HUES64 (cell line): ENCODE data around the gene ZNF665.
"Not testable (repeated sequence)": the region's sequence is repeated elsewhere in the genome, so short reads cannot be mapped to it uniquely, and the experiment has no call there.

Experiments
- H3K27ac ChIP-seq: 2 replicates; pipeline ENCODE4 v1.7.0; 2013; ENCODE audit warnings: low read depth, low read length, inconsistent platforms
- H3K27me3 ChIP-seq: 2 replicates; pipeline ENCODE4 v1.6.1; 2013; ENCODE audit warnings: mild to moderate bottlenecking, low read length; ENCODE audit not compliant: insufficient read depth
- H3K36me3 ChIP-seq: 2 replicates; pipeline ENCODE4 v1.6.1; 2013; ENCODE audit warnings: mild to moderate bottlenecking, low read length; ENCODE audit not compliant: insufficient read depth
- H3K4me1 ChIP-seq: 2 replicates; pipeline ENCODE4 v1.6.1; 2013; ENCODE audit warnings: mild to moderate bottlenecking, low read length, moderate library complexity; ENCODE audit not compliant: insufficient read depth
- H3K4me3 ChIP-seq: 2 replicates; pipeline ENCODE4 v1.5.1; 2013; ENCODE audit warnings: mild to moderate bottlenecking, low read length, moderate library complexity
- H3K9ac ChIP-seq: 2 replicates; pipeline ENCODE4 v1.6.1; 2013; ENCODE audit warnings: mild to moderate bottlenecking, low read depth, low read length
- H3K9me3 ChIP-seq: 2 replicates; pipeline ENCODE4 v1.6.1; 2013; ENCODE audit warnings: low read depth, low read length; ENCODE audit not compliant: insufficient read depth
- WGBS: fragments of 150-250, 120-280 bp; methylation state at CpG from one replicate; pipeline ENCODE4 v1.1.7; 2013; ENCODE audit warnings: missing lambda C conversion rate; 5-methylcytosine and 5-hydroxymethylcytosine counted together

The ZNF665 gene

DNA sequence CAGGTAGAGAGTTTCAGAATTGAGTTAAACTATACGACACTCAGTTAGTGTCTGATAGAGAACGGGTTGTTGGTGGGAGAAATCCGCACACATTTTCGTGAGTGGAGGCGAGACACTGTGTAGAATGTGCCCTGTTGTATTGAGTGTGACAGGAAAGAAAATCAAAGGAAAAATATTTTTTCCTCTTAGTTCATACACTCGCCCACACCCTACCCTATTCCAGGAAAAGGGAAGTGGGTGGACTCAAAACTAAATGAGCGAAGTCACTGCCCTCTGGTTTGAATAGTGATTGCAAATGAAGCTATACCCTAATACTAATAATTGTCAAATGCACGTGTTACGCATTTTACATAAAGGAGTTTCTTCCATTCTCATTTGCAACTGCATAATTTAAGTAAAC is 36.3 kb downstream of the ZNF665 start:
- Histone ChIP-seq H3K9me3 (no peaks in the 10 kb centered on the region; the same call in 1 of the 2 replicates), H3K4me3 (no peak overlapping the region), H3K36me3 (peaks cover 16% of the 10 kb centered on the region), H3K27me3 (0 out of 2 replicates have a peak, but pooled peaks cover 4% of the 10 kb centered on the region), H3K27ac (no peak overlapping the region), H3K4me1 (peaks cover 6% of the 10 kb centered on the region; the same call in 1 of the 2 replicates), H3K9ac (no peak overlapping the region)
- WGBS, result 94% methylated on average over 8 of the region's 9 CpGs

DNA sequence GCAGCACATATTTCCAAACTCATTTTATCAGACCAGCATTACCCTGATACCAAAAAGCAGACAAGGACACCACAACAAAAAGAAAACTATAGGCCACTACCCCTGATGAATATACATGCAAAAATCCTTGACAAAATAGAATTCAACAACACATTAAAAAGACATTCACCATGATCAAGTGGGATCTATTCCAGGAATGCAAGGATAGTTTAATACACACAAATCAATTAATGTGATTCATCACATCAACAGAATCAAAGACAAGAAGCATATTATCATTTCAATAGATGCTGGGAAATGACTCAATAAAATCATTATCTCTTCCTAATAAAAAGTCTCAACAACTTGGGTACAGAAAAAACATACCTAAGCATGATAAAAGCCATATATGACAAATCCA is 45.5 kb downstream of the ZNF665 start:
- Histone ChIP-seq H3K27me3 (no peaks in the 10 kb centered on the region), H3K9ac (no peak overlapping the region), H3K9me3 (peaks cover 46% of the 10 kb centered on the region), H3K4me3 (no peak overlapping the region), H3K4me1 (no peaks in the 10 kb centered on the region), H3K27ac (no peak overlapping the region), H3K36me3 (peaks cover 71% of the 10 kb centered on the region)

DNA sequence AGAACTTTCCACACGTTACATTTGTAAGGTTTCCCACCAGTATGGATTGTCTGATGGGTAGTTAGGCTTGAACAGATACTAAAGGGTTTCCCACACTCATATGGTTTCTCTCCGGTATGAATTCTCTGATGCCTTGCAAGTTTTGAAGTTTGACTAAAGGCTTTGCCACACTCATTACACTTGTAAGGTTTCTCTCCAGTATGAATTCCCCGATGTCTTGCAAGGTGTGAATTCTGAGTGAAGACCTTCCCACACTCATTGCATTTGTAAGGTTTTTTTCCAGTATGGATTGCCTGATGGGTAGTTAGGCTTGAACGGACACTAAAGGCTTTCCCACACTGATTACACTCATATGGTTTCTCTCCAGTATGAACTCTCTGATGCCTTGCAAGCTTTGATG is 52.8 kb downstream of the ZNF665 start:
- peaks cover 59% of the 10 kb centered on the region for H3K9me3 ChIP-seq
- no peak overlapping the region for H3K4me3 ChIP-seq
- H3K9ac ChIP-seq, result no peak overlapping the region
- WGBS, result 98% methylated on average over 3 of the region's 4 CpGs
- peaks cover 47% of the 10 kb centered on the region for H3K36me3 ChIP-seq
- no peak overlapping the region for H3K27ac ChIP-seq
- H3K27me3 ChIP-seq, result no peaks in the 10 kb centered on the region
- no peaks in the 10 kb centered on the region for H3K4me1 ChIP-seq

DNA sequence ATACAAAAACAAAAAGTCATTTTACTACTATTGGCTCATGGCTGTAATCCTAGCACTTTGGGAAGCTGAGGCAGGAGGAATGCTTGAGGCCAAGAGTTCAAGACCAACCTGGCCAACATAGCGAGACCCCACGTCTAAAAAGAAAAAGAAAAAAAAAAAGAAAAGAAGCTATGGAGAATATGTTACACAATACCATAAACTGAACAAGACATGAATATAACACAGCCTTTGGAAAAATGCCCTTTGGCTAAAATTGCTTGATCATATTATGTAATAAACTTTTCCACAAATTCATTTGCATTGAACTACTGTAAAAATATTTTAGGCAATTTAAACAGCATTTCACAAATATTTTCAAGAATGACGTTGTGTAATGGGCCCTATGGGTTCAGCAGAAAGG is 56.7 kb downstream of the ZNF665 start:
- peaks cover 30% of the 10 kb centered on the region for H3K9me3 ChIP-seq
- no peak overlapping the region for H3K9ac ChIP-seq
- WGBS, result 95% methylated on average over 2 of the region's 3 CpGs
- peaks cover 15% of the 10 kb centered on the region for H3K36me3 ChIP-seq
- H3K27ac ChIP-seq, result no peak overlapping the region
- H3K4me1 ChIP-seq, result peaks cover 12% of the 10 kb centered on the region
- peaks cover 8% of the 10 kb centered on the region for H3K27me3 ChIP-seq
- no peak overlapping the region for H3K4me3 ChIP-seq

DNA sequence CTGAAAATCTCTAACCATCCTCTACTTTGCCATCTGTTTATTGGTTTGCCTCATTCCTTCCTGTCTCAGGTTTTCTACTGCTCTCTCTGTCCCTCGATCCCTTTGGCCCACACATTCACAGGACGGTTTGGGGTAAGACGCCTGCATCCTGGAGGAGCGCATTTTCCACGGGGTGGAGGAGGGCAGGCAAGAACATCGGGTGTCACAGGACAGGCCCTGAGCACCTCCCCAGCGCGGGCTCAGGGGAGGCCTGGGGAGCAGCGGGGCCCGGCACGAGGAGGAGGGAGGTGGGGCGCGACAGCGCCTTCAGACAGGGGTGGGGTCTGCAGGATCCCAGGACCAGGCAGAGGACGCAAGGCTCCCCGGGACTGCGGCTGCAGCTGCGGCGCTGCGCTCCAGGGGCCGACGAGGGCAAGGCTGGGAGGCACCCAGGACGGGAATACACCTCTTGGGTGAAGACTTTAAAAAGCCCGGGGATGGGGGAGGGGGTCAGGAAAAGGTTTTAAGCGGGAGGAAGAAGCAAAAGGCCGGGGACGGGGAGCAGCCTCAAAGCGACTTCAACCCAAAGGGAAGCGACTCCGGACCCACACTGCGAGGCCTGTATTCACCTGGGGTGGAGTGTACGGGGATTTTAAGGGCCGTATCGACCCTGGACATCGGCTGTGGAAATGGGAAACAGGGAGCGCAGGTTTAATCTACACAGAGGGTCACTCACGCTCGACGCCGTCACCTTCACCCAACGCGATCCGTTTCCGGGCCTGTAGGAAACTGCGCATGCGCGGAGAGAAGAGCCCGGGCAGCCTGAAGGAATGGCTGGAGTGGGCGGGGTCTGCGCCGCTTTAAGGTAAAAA is 60.8 kb downstream of the ZNF665 start, which contains the start of gene ZNF415:
ZNF415 (minus strand) TSS at position 770 of the 851 bp plus-strand sequence. CDS start 10,234 bp downstream, outside the sequence.
- H3K27ac ChIP-seq, result no peak within 1 kb of the TSS
- peak within 1 kb of the TSS; percentile 69 for H3K9ac ChIP-seq
- H3K36me3 ChIP-seq, result no peaks in the 10 kb centered on the region
- WGBS, result 15% methylated on average over 51 of the region's 51 CpGs
- H3K4me1 ChIP-seq, result peaks cover 21% of the 10 kb centered on the region
- H3K9me3 ChIP-seq, result no peaks in the 10 kb centered on the region
- H3K4me3 ChIP-seq, result peak within 1 kb of the TSS; percentile 79
- H3K27me3 ChIP-seq, result peaks cover 11% of the 10 kb centered on the region

DNA sequence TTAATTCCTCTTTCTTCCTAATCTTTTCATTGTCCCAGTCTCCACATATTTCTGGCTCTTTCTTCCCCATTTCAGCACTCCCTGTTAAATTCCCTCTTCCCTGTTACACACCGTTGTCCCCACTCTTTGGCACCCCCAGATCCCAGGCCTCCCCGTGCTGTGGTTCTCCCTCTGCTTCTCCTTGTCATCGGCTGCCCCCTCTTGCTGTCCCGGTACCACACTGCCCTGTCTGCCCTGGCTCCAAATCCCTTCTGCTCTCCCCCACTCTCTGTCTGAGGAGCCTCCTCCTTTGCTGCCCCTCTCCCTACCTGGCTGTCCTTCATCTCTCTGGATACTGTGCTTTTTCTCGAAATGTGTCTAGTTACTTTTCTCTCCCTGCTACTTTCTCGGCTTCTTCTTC is 61.4 kb downstream of the ZNF665 start:
- Histone ChIP-seq H3K9ac (0 out of 2 replicates have a peak overlapping the region, but pooled peaks have one; percentile 69), H3K4me3 (peak overlapping the region; percentile 79), H3K27me3 (peaks cover 11% of the 10 kb centered on the region), H3K4me1 (peaks cover 21% of the 10 kb centered on the region), H3K27ac (no peak overlapping the region), H3K9me3 (no peaks in the 10 kb centered on the region), H3K36me3 (no peaks in the 10 kb centered on the region)
- WGBS, result 67% methylated on average over 6 of the region's 6 CpGs

DNA sequence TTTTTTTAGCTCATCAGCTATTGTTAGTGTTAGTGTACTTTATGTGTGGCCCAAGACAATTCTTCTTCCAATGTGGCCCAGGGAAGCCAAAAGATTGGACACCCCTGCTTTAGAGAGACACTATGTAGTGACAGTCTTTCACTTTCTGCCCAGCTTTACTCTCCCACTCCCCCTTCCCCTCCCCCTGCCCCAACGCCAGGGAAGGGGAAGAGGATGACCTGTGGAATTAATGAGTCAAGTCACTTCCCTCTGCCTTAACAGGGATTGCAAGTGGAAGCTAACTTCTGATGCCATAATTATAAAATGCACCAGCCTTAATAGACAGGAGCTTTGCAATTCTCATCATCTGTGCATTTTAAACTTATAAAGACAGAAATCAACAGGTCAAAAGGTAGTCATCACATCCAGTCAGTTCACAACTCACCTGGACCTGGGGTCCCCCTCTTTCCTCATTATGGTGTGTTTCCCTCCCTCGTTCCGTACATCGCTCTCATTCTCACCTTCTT is 62.0 kb downstream of the ZNF665 start:
- 86% methylated on average over 3 of the region's 4 CpGs for WGBS
- Histone ChIP-seq H3K9ac (no peak overlapping the region), H3K27me3 (peaks cover 11% of the 10 kb centered on the region), H3K4me1 (peaks cover 21% of the 10 kb centered on the region), H3K9me3 (no peaks in the 10 kb centered on the region), H3K36me3 (no peaks in the 10 kb centered on the region), H3K4me3 (peak overlapping the region; percentile 79; the same call in 1 of the 2 replicates), H3K27ac (no peak overlapping the region)

DNA sequence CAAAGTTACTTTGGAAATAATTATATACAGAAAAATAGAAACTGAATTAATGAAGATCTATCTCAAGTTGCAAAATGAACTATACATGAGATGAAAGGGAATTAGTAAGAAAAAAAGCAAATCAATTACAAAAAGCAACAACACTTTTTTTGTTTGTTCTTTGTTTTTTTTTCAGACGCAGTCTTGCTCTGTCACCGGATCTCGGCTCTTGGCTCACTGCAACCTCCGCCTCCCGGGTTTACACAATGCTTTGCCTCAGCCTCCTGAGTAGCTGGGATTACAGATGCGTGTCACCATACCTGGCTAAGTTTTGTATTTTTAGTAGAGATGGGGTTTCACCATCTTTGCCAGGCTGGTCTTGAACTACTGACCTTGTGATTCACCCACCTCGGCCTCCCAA is 62.7 kb downstream of the ZNF665 start:
- whole genome bisulfite sequencing, result 93% methylated on average over 7 of the region's 7 CpGs
- H3K9ac ChIP-seq, result no peak overlapping the region
- H3K4me3 ChIP-seq, result no peak overlapping the region
- H3K9me3 ChIP-seq, result no peaks in the 10 kb centered on the region
- H3K4me1 ChIP-seq, result peaks cover 21% of the 10 kb centered on the region
- no peak overlapping the region for H3K27ac ChIP-seq
- H3K36me3 ChIP-seq, result no peaks in the 10 kb centered on the region
- H3K27me3 ChIP-seq, result peaks cover 11% of the 10 kb centered on the region

DNA sequence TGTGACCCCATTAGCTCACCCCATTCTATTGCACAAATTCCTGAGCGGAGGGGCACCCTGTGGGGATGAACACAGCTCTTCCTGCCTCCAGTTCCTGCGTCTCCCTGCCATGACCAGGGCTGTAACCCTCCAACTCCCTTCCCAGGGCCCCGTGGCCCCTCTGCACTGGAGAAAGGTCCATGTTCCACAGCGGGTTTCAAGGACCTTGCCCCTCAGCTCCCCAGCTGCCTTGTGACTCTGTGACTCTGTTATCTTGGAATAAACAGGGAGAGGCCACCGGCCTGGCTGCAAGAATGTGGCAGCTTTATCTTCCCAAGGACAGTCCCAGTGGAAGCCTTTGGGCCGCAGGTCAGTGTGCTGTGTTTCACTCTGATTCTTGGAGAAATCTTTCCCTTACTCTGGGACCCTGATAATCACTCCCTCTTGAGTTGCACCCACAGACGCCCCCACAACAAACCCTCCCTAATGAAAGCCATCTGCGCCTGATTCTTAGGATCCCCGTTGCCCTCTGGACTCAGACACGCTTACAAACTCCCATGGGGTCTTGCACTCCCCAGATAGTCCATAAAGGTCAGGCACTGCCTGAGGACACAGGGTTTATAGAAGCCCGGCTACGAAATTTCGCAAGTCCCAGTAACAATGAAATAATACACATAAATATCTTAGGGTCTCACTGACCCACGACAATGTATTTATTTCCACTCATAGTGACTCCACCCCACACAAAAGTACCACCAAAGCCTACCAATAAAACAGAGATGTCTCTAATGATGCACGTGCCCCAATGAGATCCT is 66.2 kb downstream of the ZNF665 start:
- not testable (repeated sequence) for H3K36me3 ChIP-seq, H3K27me3 ChIP-seq, H3K9me3 ChIP-seq, H3K9ac ChIP-seq, H3K4me3 ChIP-seq, H3K27ac ChIP-seq
- whole genome bisulfite sequencing, result 93% methylated on average over 8 of the region's 15 CpGs
- H3K4me1 ChIP-seq, result peaks cover 13% of the 10 kb centered on the region

DNA sequence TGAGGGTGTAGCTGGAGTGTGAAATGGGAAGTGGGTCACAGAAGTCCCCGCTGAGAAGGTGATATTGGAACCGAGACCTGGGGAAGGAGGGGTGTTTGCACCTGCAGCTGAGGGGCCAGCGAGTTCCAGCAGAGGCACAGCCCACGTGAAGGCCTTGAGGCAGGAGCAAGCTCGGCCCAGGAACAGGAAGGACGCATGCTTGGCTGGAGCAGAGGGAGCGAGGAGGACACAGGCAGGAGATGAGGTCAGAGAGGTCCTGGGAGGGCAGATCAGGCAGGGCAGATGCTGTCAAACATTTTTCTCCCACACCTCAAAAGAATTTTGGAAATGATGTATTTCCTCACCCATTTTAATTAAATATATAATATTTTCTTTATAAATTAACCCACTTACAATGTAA is 69.8 kb downstream of the ZNF665 start:
- Histone ChIP-seq H3K4me3 (no peak overlapping the region), H3K36me3 (no peaks in the 10 kb centered on the region; the same call in 1 of the 2 replicates), H3K9me3 (no peaks in the 10 kb centered on the region), H3K27me3 (no peaks in the 10 kb centered on the region), H3K27ac (no peak overlapping the region), H3K4me1 (no peaks in the 10 kb centered on the region), H3K9ac (no peak overlapping the region; the same call in 1 of the 2 replicates)
- 90% methylated on average over 7 of the region's 7 CpGs for WGBS
